ENCODE measurements around the gene ACADL.

DNA sequence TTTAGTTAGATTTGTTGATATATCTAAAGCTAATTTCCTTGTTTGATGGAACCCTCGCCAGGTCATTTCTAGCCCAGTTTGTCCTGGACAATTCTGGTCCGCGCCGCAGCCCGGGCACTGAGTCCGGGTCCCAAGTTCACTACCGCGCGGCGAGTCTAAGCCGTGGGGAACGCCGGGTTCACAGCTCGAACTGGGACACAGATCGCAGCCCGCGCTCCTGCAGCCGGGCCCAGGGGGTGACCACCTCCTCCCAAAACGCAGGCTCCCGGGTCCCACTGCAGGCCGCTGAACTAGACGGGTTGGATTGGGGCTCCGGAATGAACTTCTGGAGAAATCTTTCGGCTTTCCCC, 681 bp downstream of the ACADL start:
- TF ChIP-seq, protein P1, sequence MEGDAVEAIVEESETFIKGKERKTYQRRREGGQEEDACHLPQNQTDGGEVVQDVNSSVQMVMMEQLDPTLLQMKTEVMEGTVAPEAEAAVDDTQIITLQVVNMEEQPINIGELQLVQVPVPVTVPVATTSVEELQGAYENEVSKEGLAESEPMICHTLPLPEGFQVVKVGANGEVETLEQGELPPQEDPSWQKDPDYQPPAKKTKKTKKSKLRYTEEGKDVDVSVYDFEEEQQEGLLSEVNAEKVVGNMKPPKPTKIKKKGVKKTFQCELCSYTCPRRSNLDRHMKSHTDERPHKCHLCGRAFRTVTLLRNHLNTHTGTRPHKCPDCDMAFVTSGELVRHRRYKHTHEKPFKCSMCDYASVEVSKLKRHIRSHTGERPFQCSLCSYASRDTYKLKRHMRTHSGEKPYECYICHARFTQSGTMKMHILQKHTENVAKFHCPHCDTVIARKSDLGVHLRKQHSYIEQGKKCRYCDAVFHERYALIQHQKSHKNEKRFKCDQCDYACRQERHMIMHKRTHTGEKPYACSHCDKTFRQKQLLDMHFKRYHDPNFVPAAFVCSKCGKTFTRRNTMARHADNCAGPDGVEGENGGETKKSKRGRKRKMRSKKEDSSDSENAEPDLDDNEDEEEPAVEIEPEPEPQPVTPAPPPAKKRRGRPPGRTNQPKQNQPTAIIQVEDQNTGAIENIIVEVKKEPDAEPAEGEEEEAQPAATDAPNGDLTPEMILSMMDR (IDR thresholded peaks at IDR 0.05) = no peak
- no peak for TF ChIP-seq POLR2A (IDR thresholded peaks at IDR 0.05)
- no peak for TF ChIP-seq POLR2AphosphoS5 (IDR thresholded peaks at IDR 0.05)

All from gastroesophageal sphincter (tissue), 3 donors.